Right cardiac atrium (tissue), 5 donors: Measurements from ENCODE around the gene ZC3H7A. TPM values are rescaled to one million over a fixed set of nuclear protein-coding genes. Genes with fewer than 3 reads are reported as not detected.

Experiments
- ATAC-seq, 2 donors: fragments of 200-7000 bp; cut with Tn5 transposase; one replicate each; pipeline versions ENCODE4 v1.8.0 to v1.9.1; 2020; ENCODE audit warnings: moderate library complexity in 2 of 2, mild to moderate bottlenecking in 1 of 2
- DNase-seq, 3 donors: peaks; one replicate each; pipeline ENCODE4 v3.0.0-alpha.2; 2020
- H3K27ac ChIP-seq: one replicate; pipeline ENCODE4 v1.5.1; 2013; ENCODE audit warnings: mild to moderate bottlenecking, low read length, control low read depth, moderate library complexity
- H3K27me3 ChIP-seq: one replicate; pipeline ENCODE4 v1.6.1; 2013; ENCODE audit not compliant: control insufficient read depth, insufficient read depth
- H3K4me1 ChIP-seq: one replicate; pipeline ENCODE4 v1.6.1; 2013; ENCODE audit warnings: low read length; ENCODE audit not compliant: control insufficient read depth, insufficient read depth
- H3K4me3 ChIP-seq: one replicate; pipeline ENCODE4 v1.5.1; 2013; ENCODE audit warnings: low read length, control low read depth
- H3K9me3 ChIP-seq: one replicate; pipeline ENCODE4 v1.6.1; 2013; ENCODE audit warnings: low read length; ENCODE audit not compliant: control insufficient read depth
- whole genome bisulfite sequencing: extraction: QIAGEN DNeasy Blood & Tissue Kit; methylation state at CpG from one replicate; pipeline ENCODE4 v1.1.7; 2013; 5-methylcytosine and 5-hydroxymethylcytosine counted together
- intact Hi-C, 4 donors: fragments of 100-400 bp; cut with DNase I; formaldehyde crosslinking; loops; one replicate each; pipeline versions ENCODE4 v1.11.0 to v1.14.0; 2022 to 2023
- polyA plus RNA-seq: library from polyadenylated mRNA; stranded (reverse); fragments of 200-250 nt; gene quantifications from one replicate; pipeline ENCODE4 v1.2.3, GENCODE V29; 2013
- total RNA-seq, 4 donors: library from RNA; stranded (reverse); fragmentation: NEBNext Ultra II Directional; extraction: Animal tissue kit (Norgen Biotek cat#: 25700); gene quantifications; one replicate each; pipeline ENCODE4 v1.2.1, GENCODE V29; 2021
- donor health status: healthy with polysubstance abuse.
- donor health status: DM: no; HTN: yes; CAD: no.
- donor health status: DM: no; HTN: no; CAD: no.
- donor health status: DM: no; HTN: yes; CAD: no; lungs with severe emphysema.
- donor health status: DM: yes; HTN: yes; CAD: no.

ZC3H7A gene
- total and polyA plus RNA-seq, 5 donors, result 18.7 to 32.2 (median 30.4) TPM

- ATAC-seq (no peak), DNase-seq (no peak)
- Histone ChIP-seq H3K9me3 (no peaks in the 10 kb centered on the region), H3K27ac (no peak overlapping the region), H3K27me3 (no peaks in the 10 kb centered on the region), H3K4me1 (no peaks in the 10 kb centered on the region), H3K4me3 (no peak overlapping the region)
- WGBS, result 97% methylated on average over 4 of the region's 4 CpGs
- intact Hi-C loops, result loop anchor here in 3 of 4 donors (5.0 to 10.0 kb wide), 2 partner anchors 185 to 322 kb away; no protein-coding TSS in a partner anchor
These were observed 77.3 kb downstream of the ZC3H7A start for GRCh38 chr16:11719762-11720161.

DNA sequence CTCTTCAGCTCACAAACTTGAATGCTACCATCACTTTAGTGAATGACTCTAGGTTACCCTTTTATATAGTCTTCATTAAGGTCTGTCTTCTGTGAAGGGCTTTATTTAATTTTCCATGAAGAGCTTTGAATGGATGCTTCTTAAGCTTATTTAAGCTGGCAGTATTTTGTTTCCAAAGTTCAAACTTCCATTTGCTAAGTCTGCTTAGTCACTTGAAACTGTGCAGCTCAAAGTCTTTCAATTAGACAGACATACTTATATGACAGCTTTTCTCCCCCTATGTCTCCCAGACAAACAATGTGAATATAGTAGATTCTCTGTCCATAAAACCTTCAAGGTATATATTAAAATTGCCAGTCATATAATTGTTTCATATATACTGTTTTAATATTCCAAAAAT lies 77.9 kb downstream of the ZC3H7A start:
- intact Hi-C loops, result loop anchor here in 3 of 4 donors (5.0 to 10.0 kb wide), 2 partner anchors 184 to 322 kb away; no protein-coding TSS in a partner anchor
- DNase-seq, result no peak
- H3K4me1 ChIP-seq, result no peaks in the 10 kb centered on the region
- H3K9me3 ChIP-seq, result no peaks in the 10 kb centered on the region
- H3K27me3 ChIP-seq, result no peaks in the 10 kb centered on the region
- H3K4me3 ChIP-seq, result no peak overlapping the region
- no peak overlapping the region for H3K27ac ChIP-seq
- ATAC-seq, result no peak

DNA sequence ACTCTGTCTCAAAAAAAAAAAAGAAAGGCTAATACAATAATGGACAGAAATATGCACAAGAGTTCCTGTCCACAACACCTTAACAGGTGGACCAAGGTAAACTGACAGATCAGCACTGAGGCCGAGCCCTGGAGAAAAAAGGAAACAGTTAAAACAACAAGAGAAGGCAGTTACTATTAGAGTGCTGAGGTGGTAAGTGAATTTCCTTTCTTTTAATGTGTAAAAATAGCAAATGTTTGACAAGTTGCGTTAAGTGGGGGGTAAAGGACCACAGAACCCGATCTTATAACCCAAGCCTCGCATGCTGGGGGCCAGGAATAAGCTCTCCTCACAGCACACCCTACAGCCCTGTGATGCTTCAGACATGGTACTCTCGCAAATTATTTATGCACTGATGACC lies 79.2 kb downstream of the ZC3H7A start:
- Histone ChIP-seq H3K27me3 (no peaks in the 10 kb centered on the region), H3K9me3 (no peaks in the 10 kb centered on the region), H3K4me1 (no peaks in the 10 kb centered on the region), H3K27ac (no peak overlapping the region), H3K4me3 (no peak overlapping the region)
- intact Hi-C loops, result loop anchor here in 3 of 4 donors (5.0 to 10.0 kb wide), 2 partner anchors 183 to 321 kb away; no protein-coding TSS in a partner anchor
- ATAC-seq (no peak), DNase-seq (no peak)
- whole genome bisulfite sequencing, result 75% methylated on average over 5 of the region's 5 CpGs

DNA sequence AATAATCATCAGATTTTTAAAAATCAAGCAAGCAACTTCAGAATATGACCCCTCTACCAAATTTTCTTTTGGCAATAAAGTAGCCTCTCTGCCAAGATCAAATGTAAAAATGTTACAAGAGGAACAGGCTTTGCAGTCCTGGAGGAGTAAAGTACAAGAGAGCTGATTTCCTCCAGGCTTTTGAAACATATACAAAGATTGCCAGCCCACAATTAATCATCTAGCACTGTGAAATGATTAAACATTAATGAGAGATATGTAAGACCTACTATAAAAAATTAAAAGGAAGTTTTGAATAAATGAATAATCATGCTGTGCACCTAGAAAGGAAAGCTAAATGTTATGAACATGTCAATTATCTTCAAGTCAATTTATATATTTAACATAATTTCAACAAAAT lies 80.7 kb downstream of the ZC3H7A start:
- Histone ChIP-seq H3K9me3 (no peaks in the 10 kb centered on the region), H3K27me3 (no peaks in the 10 kb centered on the region), H3K27ac (no peak overlapping the region), H3K4me3 (no peak overlapping the region), H3K4me1 (no peaks in the 10 kb centered on the region)
- ATAC-seq (no peak), DNase-seq (no peak)
- intact Hi-C loops, result loop anchor here in 3 of 4 donors (5.0 to 10.0 kb wide), 2 partner anchors 182 to 319 kb away; no protein-coding TSS in a partner anchor

GRCh38 chr16:11715246-11715947 lies 81.7 kb downstream of the ZC3H7A start:
- intact Hi-C loops, result loop anchor here in 3 of 4 donors (5.0 to 10.0 kb wide), 2 partner anchors 181 to 318 kb away; no protein-coding TSS in a partner anchor
- DNase-seq, result no peak
- 90% methylated on average over 8 of the region's 8 CpGs for WGBS
- no peaks in the 10 kb centered on the region for H3K9me3 ChIP-seq
- no peaks in the 10 kb centered on the region for H3K4me1 ChIP-seq
- H3K27ac ChIP-seq, result no peak overlapping the region
- no peaks in the 10 kb centered on the region for H3K27me3 ChIP-seq
- H3K4me3 ChIP-seq, result no peak overlapping the region
- ATAC-seq, result no peak

GRCh38 chr16:11712122-11712521 lies 84.9 kb downstream of the ZC3H7A start:
- Histone ChIP-seq H3K9me3 (no peaks in the 10 kb centered on the region), H3K4me3 (no peak overlapping the region), H3K4me1 (no peaks in the 10 kb centered on the region), H3K27me3 (no peaks in the 10 kb centered on the region), H3K27ac (no peak overlapping the region)
- ATAC-seq (no peak), DNase-seq (no peak)
- intact Hi-C loops, result loop anchor here in 3 of 4 donors (5.0 to 10.0 kb wide), 4 partner anchors 177 to 315 kb away; no protein-coding TSS in a partner anchor
- 98% methylated on average over 3 of the region's 3 CpGs for WGBS

GRCh38 chr16:11711662-11712061 lies 85.4 kb downstream of the ZC3H7A start:
- ATAC-seq, result no peak
- H3K4me3 ChIP-seq, result no peak overlapping the region
- no peaks in the 10 kb centered on the region for H3K9me3 ChIP-seq
- H3K27ac ChIP-seq, result no peak overlapping the region
- no peaks in the 10 kb centered on the region for H3K27me3 ChIP-seq
- H3K4me1 ChIP-seq, result no peaks in the 10 kb centered on the region
- no peak for DNase-seq
- WGBS, result 83% methylated on average over 4 of the region's 4 CpGs
- intact Hi-C loops, result loop anchor here in 3 of 4 donors (5.0 to 10.0 kb wide), 4 partner anchors 177 to 314 kb away; no protein-coding TSS in a partner anchor

DNA sequence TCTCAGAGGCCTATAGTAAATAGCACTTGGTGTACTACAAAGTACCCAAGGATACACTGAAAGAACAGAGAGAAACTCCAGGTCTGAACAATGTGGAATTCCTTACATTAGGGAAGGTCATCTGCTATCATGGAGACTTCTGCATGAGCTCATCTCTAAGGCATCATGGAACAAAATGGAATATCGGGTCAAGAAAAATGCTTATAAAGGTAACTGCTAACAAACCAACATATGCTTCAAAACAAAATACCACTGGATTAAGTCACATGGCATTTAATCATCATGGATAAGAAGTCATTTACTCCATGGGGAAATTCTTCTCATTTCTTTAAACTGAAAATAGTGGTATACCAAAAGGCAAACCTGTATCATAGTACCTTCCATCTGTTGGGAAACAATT lies 88.6 kb downstream of the ZC3H7A start:
- no peaks in the 10 kb centered on the region for H3K9me3 ChIP-seq
- WGBS, result 75% methylated on average over 1 of the region's 1 CpG
- DNase-seq, result no peak
- H3K4me3 ChIP-seq, result no peak overlapping the region
- H3K27me3 ChIP-seq, result no peaks in the 10 kb centered on the region
- H3K4me1 ChIP-seq, result no peaks in the 10 kb centered on the region
- no peak for ATAC-seq
- no peak overlapping the region for H3K27ac ChIP-seq
- intact Hi-C loops, result no loop called here

- DNase-seq (no peak), ATAC-seq (no peak)
- no peak overlapping the region for H3K4me3 ChIP-seq
- WGBS, result 95% methylated on average over 4 of the region's 4 CpGs
- H3K27me3 ChIP-seq, result no peaks in the 10 kb centered on the region
- H3K27ac ChIP-seq, result no peak overlapping the region
- no peaks in the 10 kb centered on the region for H3K4me1 ChIP-seq
- intact Hi-C loops, result no loop called here
- no peaks in the 10 kb centered on the region for H3K9me3 ChIP-seq
These were observed 89.3 kb downstream of the ZC3H7A start for GRCh38 chr16:11707679-11708197.

DNA sequence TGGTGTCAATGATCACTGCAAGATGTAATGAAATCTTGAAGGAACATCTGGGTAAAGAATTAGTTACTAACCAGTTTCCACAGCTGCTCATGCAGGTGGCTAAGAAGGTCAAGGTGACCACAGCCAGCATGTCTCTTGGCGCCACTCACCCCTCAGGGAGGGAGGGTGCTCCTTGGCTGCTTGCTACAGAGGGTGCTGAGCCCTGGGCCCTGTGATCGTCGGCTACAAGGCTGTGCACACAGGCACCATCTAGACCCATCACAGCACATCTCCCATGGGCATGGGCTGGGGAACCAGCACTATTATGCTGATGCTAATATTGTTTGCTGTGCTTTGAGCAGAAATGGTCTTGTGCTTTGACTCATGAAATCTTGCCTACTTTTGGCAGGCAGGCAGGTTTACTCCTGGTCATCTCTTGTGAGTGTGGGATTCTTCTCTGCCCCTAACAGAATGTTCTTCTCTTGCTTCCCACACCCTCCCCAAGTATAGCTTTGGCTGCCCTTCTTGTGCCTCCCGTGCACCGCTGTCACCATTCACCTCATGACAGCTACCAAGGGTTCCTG lies 90.8 kb downstream of the ZC3H7A start:
- ATAC-seq, result peak; percentile 92 to 95
- peak in 2 of 3 donors; percentile 27 to 57 for DNase-seq
- Histone ChIP-seq H3K4me3 (no peak overlapping the region), H3K9me3 (no peaks in the 10 kb centered on the region), H3K27ac (peak overlapping the region; percentile 52), H3K27me3 (no peaks in the 10 kb centered on the region), H3K4me1 (no peaks in the 10 kb centered on the region)
- WGBS, result 65% methylated on average over 5 of the region's 5 CpGs
- intact Hi-C loops, result no loop called here

GRCh38 chr16:11705311-11706025 lies 91.6 kb downstream of the ZC3H7A start:
- Histone ChIP-seq H3K4me1 (peaks cover 3% of the 10 kb centered on the region), H3K9me3 (no peaks in the 10 kb centered on the region), H3K27me3 (no peaks in the 10 kb centered on the region), H3K4me3 (no peak overlapping the region), H3K27ac (no peak overlapping the region)
- ATAC-seq (no peak), DNase-seq (no peak)
- intact Hi-C loops, result no loop called here
- WGBS, result 41% methylated on average over 6 of the region's 6 CpGs
